DOHH2 (cell line): Measurements from ENCODE around the gene EFNA3.
A peak's percentile ranks its signal among the peaks of the same experiment; 100 is the strongest.

Source experiments
- H3F3A ChIP-seq: fragments of 200-600 bp; sonication (generic), shearing (Covaris generic); 2 replicates; pipeline ENCODE4 v1.6.0; 2016; ENCODE audit warnings: antibody characterized with exemption, mild to moderate bottlenecking; ENCODE audit not compliant: control insufficient read depth, insufficient read depth
- H3K27ac ChIP-seq: fragments of 200-600 bp; sonication (generic); 2 replicates; pipeline ENCODE4 v1.5.1; 2014; ENCODE audit warnings: low read depth, mild to moderate bottlenecking, low read length, moderate library complexity
- H3K27me3 ChIP-seq: fragments of 200-600 bp; sonication (generic); 2 replicates; pipeline ENCODE4 v1.6.1; 2014; ENCODE audit warnings: mild to moderate bottlenecking, low read length, mixed read lengths; ENCODE audit not compliant: control insufficient read depth
- H3K36me3 ChIP-seq: fragments of 200-600 bp; sonication (generic); 2 replicates; pipeline ENCODE4 v1.6.1; 2014; ENCODE audit warnings: mild to moderate bottlenecking, low read length, moderate library complexity, mixed read lengths; ENCODE audit not compliant: control insufficient read depth
- H3K4me1 ChIP-seq: fragments of 200-600 bp; sonication (generic); 2 replicates; pipeline ENCODE4 v1.6.1; 2014; ENCODE audit warnings: mild to moderate bottlenecking, low read length, mixed read lengths; ENCODE audit not compliant: control insufficient read depth
- H3K4me2 ChIP-seq: fragments of 200-600 bp; sonication (generic); 2 replicates; pipeline ENCODE4 v1.6.0; 2014; ENCODE audit warnings: mild to moderate bottlenecking, low read length, moderate library complexity
- H3K4me3 ChIP-seq: fragments of 200-600 bp; sonication (generic); 2 replicates; pipeline ENCODE4 v1.5.1; 2014; ENCODE audit warnings: mild to moderate bottlenecking, low read length, mixed read lengths
- H3K79me2 ChIP-seq: fragments of 200-600 bp; sonication (generic); 2 replicates; pipeline ENCODE4 v1.6.1; 2014; ENCODE audit warnings: mild to moderate bottlenecking, low read length, mixed read lengths; ENCODE audit not compliant: control insufficient read depth
- H3K9me2 ChIP-seq: fragments of 200-600 bp; sonication (generic); replicated peaks from 2 replicates; pipeline ENCODE4 v1.6.1; 2014; ENCODE audit warnings: mild to moderate bottlenecking, low read length, mixed read lengths; ENCODE audit not compliant: control insufficient read depth
- H3K9me3 ChIP-seq: fragments of 200-600 bp; sonication (generic); 2 replicates; pipeline ENCODE4 v1.6.1; 2014; ENCODE audit warnings: antibody characterized with exemption, low read length, mixed read lengths; ENCODE audit not compliant: control insufficient read depth, insufficient read depth
- H4K20me1 ChIP-seq: fragments of 200-600 bp; sonication (generic); 2 replicates; pipeline ENCODE4 v1.6.0; 2014; ENCODE audit warnings: low read depth, mild to moderate bottlenecking, antibody characterized with exemption, low read length, moderate library complexity; ENCODE audit not compliant: control insufficient read depth, insufficient read depth
- EZH2phosphoT487 ChIP-seq: fragments of 200-600 bp; sonication (generic); IDR thresholded peaks from 2 replicates; pipeline ENCODE4 v1.6.1; 2017; ENCODE audit warnings: borderline replicate concordance, mild to moderate bottlenecking, antibody characterized with exemption, low read length, moderate library complexity, mixed read lengths
- TF ChIP-seq, protein P1 (sequence below): fragments of 200-600 bp; sonication (generic); IDR thresholded peaks from one replicate; pipeline ENCODE4 v1.5.1; 2014; ENCODE audit warnings: antibody characterized with exemption, mild to moderate bottlenecking, low read depth, low read length; ENCODE audit not compliant: poor library complexity, severe bottlenecking

Gene EFNA3

DNA sequence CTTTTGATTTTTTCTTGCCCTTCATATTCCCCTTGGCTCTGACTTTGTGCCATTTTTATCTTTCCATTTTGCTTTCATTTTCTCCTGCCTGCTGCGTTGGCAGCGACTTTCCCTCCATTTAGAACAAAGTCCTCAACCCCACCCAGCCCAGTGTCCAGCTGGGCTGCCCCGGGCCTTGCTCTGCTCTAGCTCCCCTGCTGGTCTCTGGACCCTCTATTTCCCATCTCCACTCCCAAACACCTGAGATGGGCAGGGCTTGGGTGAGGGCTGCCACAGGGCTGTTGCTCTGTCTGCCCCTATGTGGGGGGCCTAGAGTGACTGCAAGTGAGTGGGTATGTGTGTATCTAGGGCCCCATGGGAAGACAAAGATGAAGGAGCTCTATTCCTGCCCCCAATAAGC is 34.8 kb upstream of the EFNA3 start:
- Histone ChIP-seq H3K36me3 (no peaks in the 10 kb centered on the region), H3K4me1 (peaks cover 3% of the 10 kb centered on the region), H3F3A (no peaks in the 10 kb centered on the region), H3K4me2 (no peak overlapping the region), H3K27ac (no peak overlapping the region), H4K20me1 (no peaks in the 10 kb centered on the region), H3K9me2 (no peaks in the 10 kb centered on the region), H3K4me3 (no peak overlapping the region), H3K27me3 (peaks cover 20% of the 10 kb centered on the region), H3K9me3 (no peaks in the 10 kb centered on the region), H3K79me2 (no peaks in the 10 kb centered on the region)
- TF ChIP-seq, protein P1, sequence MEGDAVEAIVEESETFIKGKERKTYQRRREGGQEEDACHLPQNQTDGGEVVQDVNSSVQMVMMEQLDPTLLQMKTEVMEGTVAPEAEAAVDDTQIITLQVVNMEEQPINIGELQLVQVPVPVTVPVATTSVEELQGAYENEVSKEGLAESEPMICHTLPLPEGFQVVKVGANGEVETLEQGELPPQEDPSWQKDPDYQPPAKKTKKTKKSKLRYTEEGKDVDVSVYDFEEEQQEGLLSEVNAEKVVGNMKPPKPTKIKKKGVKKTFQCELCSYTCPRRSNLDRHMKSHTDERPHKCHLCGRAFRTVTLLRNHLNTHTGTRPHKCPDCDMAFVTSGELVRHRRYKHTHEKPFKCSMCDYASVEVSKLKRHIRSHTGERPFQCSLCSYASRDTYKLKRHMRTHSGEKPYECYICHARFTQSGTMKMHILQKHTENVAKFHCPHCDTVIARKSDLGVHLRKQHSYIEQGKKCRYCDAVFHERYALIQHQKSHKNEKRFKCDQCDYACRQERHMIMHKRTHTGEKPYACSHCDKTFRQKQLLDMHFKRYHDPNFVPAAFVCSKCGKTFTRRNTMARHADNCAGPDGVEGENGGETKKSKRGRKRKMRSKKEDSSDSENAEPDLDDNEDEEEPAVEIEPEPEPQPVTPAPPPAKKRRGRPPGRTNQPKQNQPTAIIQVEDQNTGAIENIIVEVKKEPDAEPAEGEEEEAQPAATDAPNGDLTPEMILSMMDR = no peak
- no peak for TF ChIP-seq EZH2phosphoT487

DNA sequence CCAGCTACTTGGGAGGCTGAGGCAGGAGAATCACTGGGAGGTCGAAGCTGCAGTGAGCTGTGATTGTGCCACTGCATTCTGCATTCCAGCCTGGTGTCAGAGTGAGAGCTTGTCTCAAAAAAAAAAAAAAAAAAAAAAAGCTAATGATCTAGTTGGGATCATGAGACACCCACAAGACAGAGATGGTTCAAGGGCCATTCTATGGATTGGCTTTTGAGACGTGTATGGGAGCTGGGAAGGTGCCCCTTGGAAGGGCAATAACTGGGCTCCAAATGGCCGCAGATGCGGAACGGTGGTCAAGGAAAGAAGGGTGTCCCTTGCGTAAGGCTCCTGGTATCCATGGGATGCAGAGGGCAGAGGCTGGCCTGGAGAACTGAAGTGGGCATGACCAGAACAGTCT is 34.3 kb upstream of the EFNA3 start:
- Histone ChIP-seq H3K9me3 (no peaks in the 10 kb centered on the region), H3K4me3 (no peak overlapping the region), H3K4me2 (no peak overlapping the region), H3K27me3 (peaks cover 17% of the 10 kb centered on the region), H3K27ac (no peak overlapping the region), H3K9me2 (no peaks in the 10 kb centered on the region), H3K4me1 (peaks cover 3% of the 10 kb centered on the region), H3F3A (no peaks in the 10 kb centered on the region), H3K79me2 (no peaks in the 10 kb centered on the region), H4K20me1 (no peaks in the 10 kb centered on the region), H3K36me3 (no peaks in the 10 kb centered on the region)
- no peak for TF ChIP-seq EZH2phosphoT487
- TF ChIP-seq, protein P1 = no peak

DNA sequence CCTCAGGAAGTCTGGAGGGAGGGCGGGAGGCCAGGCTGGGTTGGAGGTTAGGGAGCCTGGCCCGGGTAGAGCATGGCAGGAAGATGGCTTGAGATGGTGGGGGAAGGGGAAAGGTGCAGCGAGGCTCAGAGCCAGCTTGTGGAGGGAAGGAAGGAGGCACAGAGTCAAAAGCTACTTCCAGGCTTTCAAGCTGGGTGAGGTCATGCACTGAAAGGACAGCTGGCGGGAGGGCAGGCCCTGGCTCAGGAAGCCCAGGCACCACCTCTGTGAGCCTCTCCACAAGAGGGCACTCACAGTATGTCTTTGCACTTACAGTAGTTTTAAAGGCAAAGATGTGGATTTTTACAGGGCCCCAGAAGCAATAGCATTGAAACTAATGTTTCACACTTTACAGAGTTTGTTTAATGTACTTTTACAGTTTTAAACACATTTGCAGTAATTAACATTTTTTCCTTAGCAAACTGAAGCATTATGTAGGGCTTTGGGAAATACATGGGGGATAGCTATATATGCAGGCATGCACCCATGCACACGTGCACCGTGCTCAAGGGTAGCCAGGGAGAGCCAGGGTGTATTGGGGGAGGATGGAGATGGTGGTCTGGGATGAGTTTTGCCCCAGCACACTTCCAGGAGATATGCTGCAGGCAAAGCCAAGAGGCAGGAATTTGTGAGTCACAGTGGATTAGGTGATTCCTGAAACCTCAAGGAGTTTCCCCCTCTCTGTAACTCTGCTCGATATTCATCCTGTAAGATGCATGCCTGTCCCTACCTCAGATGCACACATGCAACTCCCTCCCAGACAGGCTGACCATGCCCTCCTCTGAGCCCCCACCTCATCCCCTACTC is 33.6 kb upstream of the EFNA3 start:
- H3K27ac ChIP-seq = no peak overlapping the region
- no peaks in the 10 kb centered on the region for H3K9me3 ChIP-seq
- H3K9me2 ChIP-seq = no peaks in the 10 kb centered on the region
- H3F3A ChIP-seq = 0 out of 2 replicates have a peak, but pooled peaks cover 3% of the 10 kb centered on the region
- no peak overlapping the region for H3K4me3 ChIP-seq
- no peaks in the 10 kb centered on the region for H3K36me3 ChIP-seq
- TF ChIP-seq, protein P1 = peak; percentile 84
- no peak for TF ChIP-seq EZH2phosphoT487
- H3K4me1 ChIP-seq = peaks cover 6% of the 10 kb centered on the region
- H4K20me1 ChIP-seq = no peaks in the 10 kb centered on the region
- H3K79me2 ChIP-seq = no peaks in the 10 kb centered on the region
- H3K27me3 ChIP-seq = peaks cover 17% of the 10 kb centered on the region
- no peak overlapping the region for H3K4me2 ChIP-seq
